ENCODE results near the gene NCR2.

The NCR2 gene

DNA sequence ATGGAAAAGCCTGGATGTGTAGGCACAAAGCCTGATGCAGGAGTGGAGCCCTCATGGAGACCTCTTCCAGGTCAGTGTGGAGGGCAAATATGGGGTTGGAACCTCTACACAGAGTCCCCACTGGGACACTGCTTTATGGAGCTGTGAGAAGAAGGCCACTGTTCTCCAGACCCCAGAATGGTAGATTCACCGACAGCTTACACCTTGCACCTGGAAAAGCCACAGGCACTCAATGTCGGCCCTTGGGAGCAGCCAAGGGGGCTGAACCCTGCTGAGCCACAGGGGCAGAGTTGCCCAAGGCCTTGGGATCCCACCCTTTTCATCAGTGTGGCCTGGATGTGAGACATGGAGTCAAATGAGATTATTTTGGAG is 24.9 kb downstream of the NCR2 start:
- no peak for DNase-seq

DNA sequence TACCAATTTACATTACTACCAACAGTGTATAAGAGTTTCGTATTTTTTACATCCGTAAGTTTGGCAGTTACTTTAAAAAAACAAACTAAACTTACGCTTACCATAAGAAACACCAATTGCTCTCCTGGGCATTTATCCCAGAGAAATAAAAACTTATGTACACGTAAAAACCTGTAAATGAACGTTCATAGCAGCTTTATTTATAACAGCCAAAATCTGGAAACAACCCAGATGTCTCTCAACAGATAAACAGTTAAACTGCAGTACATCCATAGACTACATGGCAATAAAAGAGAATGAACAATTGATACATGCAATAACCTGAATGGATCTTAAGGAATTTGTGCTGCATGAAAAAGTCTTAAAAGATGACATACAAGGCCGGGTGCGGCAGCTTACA is 30.7 kb downstream of the NCR2 start:
- DNase-seq: no peak

DNA sequence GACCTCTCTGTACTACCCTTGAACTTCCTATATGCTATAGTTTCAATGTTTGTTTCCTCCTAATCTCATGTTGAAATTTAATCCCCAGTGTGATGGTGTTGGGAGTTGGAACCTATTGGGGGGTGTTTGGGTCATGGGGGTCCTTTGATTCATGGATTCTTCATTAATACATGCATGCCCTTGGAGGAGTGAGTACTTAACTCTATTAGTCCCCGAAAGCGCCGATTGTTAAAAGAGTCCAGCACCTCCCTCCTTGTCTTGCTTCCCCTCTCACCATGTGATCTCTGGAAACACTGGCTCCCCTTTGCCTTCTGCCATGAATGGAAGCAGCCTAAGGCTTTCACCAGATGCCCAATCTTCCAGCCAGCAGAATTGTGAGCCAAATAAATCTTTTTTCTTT is 31.7 kb downstream of the NCR2 start:
- DNase-seq: no peak

DNA sequence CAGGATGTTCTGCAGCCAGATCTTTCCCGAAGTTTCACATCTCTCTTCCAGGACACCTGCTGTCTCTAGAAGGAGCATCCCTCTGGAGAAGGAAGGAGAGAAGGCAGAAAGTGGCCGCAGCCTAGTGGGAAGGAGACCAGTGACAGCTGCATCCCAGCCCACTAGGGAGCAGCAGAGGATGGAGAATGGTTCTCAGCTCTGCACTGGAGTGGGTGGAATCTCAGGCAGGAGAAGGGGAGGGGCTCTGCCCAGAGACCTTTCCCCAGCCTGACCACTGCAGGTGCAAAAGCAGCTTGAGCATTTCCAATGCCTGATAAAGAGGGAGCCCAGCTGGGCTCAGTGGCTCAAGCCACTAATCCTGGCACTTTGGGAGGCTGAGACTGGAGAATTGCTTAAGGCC is 32.3 kb downstream of the NCR2 start:
- DNase-seq: no peak

DNA sequence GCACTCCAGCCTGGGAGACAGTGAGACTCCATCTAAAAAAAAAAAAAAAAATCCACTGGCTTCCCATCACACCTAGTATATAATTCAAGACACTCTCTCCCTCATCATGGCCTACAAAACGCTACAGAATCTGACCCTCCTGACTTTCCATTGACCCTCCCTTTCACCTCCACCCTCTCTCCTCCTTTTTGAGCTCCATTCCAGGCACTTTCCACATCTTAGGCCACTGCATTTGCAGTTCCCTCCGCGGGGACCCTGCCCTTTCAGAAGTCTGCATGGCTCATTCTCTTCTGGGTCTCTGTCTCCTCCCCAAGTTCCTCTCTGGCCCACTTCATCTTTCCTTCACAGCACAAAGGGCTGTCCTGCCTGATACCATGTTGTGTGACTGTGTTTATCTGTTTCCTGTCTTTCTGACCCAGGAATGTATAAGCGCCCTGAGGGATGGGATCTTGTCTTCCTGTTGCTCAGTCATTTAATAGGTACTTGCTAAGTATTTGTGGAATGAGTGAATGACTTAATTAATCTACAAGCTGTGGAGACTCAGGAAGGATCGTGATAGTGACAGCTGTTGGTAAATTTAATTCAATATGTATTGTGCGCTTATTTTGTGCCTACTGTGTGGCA is 35.2 kb downstream of the NCR2 start:
- DNase-seq: no peak

DNA sequence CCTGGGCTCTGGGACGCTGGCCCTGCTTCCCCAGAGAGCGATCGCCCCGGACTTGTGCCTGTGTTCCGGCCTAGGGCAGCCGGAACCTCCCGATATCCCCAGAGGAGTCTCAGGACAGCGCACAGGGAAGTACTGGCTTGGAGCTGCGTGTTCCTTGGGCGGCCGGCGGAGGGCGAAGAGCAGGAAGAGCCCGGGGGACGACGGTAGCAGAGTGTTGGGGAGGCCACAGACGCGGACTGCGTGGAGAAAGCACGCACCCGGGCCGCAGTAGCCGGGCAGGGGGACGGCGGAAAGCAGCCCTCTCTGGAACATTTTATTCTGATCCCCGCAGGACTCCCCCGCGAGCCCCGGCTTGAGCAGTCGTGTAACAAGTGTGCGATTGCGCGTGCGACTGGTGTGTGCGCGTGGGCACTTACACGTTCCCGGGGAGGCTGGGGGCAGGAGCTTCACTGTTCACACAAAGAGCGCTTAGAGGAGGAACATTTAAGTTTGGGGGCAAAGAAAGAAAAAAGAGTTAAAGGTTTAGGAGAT is 36.1 kb downstream of the NCR2 start:
- DNase-seq: peak; percentile 9

DNA sequence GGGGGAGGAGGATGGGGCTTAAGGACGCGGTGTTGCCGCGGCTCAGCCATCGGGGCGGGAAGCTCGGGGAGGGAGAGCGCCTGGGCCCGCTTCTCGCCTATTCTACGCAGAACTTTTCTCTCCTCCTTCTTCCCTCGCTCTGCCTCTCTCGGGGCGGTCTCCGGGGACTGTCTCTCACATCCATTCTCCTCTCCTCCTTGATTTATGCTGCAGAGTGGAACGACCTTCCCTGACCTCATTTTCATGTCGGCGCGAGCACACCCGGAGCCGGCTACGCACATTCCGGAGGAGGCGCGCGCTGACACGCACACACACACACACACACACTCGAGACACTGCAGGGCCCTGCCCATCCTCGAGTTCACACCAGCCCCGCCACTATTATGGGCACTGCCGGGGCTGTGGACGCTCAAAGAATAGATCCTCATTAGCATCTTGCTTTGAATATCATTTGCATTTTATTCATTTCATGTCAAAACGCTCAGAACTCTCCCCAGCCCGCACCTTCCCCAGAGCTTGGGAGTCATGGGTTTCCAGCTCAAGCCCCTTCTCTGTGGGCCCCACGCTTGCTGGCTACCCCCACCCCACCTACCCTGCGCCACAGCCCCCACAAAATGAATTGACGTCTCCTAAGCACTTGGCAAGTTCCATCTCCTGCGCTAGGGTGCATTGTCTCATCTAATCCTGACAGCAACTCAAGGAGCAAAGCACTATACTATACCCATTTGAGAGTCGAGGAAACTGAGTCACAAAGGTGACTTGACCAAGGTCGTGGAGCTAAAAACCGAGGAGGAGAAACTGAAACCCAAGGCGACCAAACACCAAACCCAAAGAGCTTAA is 36.8 kb downstream of the NCR2 start:
- no peak for DNase-seq

DNA sequence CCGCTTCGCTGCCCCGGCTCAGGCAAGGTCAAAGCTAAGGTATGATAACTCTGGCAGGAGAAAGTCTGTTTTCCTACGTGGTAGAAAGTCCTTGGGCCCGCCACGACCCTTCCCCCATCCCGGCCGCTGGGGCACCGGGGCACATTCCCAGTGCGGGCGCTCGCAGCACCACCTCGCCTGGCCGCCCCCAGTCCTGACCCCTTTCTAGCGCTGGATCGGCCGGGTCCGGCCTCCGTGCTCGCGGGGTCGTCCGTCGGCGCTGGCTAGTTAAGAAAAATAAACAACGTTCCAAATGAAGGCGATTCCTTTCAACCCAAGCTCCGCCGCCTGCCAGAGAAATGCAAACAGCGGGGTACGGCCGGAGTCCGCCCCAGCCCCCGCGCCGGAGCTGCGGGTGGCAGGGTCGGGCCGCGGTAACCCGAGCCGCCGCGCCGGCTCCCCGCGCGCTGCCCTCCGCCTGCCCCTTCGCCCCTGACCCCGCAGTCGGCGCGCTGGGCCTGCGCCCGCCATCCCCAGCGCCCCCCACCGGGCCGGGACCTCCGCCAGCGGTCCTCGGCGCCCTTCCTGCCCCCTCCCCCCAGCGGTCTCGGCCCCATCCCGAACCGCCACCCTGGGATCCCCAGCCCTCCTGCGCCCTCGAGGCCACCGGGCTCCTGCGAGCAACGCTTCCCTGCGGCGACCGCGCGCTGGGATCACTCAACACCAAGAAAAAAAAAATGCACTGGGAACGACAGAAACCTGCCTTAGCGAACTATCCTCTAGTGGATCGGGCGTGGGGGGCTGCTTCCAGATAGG is 37.6 kb downstream of the NCR2 start:
- DNase-seq: no peak

DNA sequence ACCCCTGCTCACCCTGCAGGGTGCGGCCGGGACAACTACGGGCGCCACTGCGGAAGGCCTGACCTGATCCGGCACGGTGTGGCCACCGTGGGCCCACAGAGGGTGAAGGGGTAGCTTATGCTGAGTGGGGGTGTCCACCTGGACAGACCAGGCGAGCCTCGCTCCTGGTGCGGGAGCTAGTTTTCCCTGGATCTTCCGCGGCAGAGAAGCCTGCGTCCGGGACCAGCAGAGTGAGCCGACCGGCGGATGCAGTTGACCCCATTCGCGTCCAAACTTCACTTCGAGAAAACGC is 38.2 kb downstream of the NCR2 start:
- DNase-seq: no peak

DNA sequence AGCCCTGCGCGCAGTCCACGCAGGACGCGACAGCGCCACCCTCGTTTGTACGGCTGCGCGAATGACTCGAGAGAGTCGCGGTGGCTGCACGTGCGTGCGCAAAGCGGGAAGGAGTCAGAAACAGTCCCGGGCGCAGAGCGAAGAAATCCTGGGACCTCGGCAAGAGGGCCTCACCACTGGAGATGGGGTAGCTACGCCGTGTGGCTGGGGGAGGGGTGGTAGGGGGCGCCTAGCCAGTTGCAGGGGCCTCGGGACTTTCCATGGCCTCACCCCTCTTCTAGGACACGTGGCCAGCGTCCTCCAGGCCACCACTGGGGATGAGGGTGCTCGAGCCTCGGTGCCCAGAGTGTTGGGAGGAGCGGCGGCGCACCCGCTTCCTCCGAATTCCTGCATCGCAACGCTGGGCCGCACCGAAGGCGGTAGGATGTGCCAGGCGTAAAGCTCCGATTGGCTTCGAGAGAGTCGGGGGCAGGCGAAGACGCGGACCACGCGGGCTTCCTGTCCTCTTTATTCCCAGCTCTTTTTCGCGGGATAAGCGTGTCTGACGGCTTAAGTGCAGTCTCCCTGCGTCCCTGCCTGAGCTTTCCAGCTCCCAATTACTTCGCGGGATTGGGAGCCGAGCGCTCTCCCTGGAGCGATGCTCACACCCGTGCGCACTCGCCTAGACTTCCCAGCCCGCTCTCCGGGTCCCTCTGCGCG is 38.7 kb downstream of the NCR2 start:
- DNase-seq: peak; percentile 8

DNA sequence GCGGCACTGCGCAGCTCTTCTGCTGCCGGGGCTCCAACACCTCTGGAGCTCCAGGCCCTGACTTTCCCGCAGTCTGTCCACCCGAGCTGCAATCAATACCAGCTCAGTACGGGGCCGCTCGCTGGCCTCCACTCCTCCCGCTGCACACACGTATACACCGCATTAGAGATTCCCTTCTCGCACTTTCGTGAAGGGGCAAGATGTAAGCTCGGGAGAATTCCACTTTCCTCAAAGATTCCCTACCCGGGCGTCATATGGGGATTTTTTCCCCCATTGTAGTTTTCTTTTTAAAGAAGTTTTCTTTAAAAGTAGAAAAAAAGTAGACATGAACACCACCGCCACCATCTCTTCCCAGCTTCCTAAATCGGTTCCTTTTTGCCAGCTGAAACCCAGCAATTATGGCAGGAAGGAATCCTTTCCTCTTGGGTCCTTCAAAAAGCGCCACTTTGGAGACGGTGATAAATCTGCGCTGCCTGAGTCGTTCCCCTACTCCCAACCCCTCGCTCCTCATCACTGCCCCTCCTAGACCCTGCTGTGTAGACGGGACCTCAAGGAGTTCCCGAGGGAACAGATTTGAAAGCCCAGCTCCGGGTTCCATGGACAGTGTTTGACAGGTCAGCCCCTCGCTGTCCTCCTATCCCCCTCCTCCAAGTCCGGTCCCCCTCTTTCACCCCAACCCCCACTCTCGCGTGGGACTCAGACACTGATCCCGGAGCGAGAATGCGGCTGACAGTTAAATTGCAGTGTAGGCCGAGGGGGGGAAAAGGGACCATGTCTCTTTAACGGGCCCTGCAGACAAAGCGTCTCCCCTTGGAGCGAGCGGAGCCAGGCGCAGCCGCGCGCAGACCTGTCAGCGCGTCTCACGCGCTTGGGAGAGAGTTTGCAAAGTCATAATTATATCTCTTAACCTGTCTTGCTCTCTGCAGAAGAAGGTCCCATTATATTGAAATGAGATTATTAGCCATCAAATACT is 39.5 kb downstream of the NCR2 start:
- DNase-seq: no peak

DNA sequence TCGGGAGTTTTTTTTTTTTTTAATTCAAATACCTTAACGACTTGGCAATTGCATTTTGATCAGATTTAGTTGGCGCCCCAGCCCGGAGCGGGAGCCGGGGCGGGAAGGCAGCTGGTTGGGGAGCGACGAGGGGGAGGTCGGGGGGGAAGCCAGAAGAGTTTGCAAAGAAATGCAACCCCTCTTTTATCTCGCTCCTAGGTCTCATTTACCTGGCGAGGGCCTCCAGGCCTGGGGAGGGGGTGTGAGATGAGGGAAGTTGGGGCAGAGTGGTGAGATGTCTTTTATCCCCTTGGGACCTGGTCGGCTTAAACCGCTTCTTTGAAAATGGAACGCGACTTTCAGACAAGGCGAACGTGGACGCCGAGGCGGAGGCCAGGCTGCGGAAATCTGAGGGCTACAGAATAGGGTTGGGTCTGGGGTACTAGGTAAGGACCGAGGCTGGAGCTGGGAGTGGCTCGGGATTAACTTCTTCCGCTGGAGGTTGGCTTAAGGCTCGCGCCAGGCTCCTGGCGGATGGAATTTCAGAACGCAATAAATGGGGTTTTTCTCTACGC is 40.3 kb downstream of the NCR2 start:
- no peak for DNase-seq

DNA sequence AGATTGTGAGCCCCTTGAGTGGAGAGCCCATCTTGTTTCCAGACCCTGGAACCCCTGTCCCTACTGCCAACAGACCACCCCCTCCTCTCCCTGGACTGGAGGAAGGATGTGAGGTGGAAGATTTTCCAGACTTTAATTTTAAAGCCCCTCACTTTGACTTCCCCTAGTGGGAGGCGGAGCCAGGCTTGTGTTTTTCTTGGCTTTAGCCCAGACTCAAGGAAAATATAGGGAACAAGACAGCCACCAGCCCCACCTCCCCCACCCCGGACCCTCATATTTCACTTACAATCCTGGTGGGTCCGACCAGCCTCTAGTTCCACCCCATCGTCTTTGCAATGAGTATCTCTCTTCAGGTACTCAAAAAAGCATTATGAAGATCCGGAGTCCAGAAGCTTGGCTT is 40.8 kb downstream of the NCR2 start:
- DNase-seq: no peak

DNA sequence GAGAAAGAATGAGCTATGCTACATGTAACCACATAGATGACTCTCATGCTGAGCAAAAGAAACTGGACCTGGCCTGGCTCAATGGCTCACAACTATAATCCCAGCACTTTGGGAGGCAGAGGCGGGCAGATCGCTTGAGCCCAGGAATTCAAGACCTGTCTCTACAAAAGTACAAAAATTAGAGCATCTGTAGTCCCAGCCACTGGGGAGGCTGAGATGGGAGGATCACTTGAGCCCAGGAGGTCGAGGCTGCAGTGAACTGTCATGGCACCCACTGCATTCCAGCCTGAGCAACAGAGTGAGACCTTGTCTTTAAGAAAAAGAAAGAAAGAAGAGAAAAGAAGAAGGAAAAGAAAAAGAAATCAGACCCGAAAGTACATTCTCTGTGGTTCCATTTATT is 41.7 kb downstream of the NCR2 start:
- DNase-seq: no peak

DNA sequence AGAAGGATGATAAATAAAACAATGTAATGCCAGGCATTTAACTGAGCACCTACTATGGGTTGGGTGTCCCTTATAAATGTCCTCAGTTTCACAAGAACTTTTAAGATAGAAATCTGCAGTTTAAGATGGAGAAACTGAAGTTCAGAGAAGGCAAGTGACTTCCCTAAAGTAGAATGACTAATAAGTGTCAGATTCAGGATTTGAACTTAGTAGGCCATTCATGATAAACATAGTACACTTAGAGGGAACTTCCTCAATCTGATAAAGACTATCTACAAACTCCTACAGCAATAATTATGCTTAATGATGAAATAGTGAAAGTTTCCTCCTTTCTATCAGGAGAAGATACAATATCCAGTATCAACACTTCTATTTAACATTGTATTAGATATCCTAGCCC is 43.9 kb downstream of the NCR2 start:
- DNase-seq: no peak

DNA sequence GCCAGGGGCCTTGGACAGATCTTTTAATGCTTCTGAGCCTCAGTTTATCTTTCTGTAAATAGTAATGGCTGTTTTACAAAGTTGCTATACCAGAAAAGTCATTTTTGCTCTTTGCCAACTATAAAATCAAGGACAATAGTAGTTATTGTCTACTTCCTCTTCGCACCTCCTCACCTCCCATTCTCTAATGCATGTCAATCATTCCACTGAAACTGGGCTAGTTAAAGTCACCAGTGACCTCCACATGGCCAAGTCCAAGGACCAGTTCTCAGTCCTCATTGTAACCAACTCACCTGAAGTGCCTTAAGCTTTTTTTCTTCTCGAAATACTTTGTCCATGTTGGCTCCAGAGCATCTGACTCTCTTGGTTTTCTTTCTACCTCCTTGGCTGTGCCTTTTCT is 51.2 kb downstream of the NCR2 start:
- DNase-seq: no peak

DNA sequence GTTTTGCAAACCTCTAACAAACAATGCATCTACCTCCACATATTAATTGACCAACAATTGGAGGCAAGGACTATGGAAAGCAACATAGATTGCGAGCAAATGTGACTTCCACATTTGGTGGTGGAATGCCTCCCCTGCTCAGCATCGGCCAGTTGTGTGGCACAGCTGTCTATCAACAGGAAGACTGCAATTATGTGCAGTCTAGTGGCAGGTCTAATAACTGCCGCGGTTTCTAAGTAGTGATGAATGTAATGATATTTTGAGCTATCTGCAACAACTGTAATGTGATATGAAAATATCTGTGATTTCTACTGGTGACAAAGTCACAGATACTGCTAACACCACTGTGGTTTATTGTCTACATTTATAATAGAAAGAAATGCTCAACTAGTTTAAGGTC is 56.8 kb downstream of the NCR2 start:
- no peak for DNase-seq

DNA sequence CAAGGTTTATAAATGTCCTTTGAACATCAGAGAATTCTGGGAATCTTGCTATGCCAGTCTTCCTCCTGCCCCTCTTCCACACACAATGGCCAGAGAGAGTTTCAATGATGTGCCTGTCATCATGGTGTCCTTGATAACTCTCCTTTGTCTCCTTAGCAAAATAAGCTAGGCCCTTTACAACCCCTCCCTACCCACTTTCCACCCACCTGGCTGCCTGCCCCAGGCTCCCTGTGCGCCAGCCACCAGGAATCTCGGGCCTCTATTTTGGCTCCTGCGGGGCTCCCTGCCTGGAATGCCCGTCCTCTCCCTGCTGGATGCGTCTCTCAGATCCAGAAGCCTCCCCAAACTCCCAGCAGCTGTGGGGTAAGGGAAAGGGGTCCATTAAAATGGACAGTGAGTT is 60.9 kb downstream of the NCR2 start:
- no peak for DNase-seq

DNA sequence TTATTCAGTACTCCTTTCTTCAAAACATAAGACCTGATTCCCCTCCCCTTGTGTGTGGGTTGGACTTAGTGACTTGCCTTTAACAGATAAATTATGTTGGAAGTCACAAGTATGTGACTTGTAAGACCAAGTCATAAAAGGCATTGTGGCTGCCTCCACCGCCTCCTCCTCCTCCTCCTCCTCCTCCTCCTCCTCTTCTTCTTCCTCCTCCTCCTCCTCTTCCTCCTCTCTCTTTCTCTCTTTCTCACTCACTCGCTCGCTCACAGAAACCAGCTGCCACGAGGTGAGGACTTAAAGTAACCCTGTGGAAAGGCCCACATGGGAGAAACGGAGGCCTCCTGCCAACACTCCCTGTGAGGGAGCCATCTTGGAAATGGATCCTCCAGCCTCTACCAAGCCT is 64.0 kb downstream of the NCR2 start:
- no peak for DNase-seq
